Germinal center (tissue), 1 donor: Measurements from ENCODE around the gene GTPBP6.
"Not testable (repeated sequence)": the region's sequence is repeated elsewhere in the genome, so short reads cannot be mapped to it uniquely, and the experiment has no call there.

Source experiments
- DNase-seq: peaks from one replicate; pipeline ENCODE4 v3.0.0; 2012; ENCODE audit warnings: mixed read lengths, low spot score

GTPBP6 gene

DNA sequence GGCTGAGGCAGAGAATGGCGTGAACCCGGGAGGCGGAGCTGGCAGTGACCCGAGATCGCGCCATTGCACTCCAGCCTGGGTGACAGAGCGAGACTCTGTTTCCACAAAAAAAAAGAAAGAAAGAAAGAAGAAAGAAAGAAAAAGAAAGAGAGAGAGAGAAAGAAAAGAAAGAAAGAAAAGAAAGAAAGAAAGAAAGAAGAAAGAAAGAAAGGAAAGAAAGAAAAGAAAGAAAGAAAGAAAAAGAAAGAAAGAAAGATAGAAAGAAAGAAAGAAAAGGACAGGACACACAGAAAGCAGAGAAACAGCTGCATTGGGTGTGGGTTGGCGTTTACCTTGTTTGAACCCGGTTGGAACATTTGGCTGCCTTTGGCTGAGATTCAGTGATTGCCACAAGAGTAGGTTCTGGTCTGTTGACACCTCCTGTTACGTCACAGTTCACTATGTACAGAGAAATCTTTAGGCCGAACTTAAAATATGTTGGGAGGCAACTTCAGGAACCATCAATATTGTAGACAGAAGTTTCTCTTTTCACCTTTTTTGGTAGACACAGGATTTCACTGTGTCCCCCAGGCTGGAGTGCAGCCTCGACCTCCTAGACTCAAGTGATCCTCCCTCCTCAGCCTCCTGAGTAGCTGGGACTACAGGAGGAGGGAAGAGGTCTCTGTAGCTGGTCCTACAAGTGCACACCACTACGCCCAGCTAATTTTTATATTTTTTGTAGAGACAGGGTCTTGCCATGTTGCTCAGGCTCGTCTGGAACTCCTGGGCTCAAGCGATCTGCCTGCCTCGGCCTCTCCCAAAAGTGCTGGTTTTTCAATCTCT, 53.8 kb downstream of the GTPBP6 start:
- DNase-seq, result no peak

DNA sequence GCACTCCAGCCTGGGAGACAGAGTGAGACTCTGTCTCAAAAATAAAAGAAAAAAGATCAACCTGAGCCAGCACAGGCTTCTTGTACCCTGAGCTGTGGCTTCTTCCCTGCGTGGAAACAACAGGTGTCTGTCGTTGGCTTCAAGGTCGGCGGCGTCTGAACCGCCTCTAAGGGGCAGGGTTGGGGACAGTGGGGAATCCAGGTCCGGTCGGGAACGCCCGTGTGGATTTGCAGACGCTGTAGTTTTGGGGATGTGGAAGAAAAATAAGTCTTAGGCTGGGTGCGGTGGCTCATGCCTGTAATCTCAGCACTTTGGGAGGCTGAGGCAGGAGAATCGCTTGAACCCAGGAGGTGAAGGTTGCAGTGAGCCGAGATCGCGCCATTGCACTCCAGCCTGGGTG, 54.6 kb downstream of the GTPBP6 start:
- DNase-seq, result not testable (repeated sequence)

DNA sequence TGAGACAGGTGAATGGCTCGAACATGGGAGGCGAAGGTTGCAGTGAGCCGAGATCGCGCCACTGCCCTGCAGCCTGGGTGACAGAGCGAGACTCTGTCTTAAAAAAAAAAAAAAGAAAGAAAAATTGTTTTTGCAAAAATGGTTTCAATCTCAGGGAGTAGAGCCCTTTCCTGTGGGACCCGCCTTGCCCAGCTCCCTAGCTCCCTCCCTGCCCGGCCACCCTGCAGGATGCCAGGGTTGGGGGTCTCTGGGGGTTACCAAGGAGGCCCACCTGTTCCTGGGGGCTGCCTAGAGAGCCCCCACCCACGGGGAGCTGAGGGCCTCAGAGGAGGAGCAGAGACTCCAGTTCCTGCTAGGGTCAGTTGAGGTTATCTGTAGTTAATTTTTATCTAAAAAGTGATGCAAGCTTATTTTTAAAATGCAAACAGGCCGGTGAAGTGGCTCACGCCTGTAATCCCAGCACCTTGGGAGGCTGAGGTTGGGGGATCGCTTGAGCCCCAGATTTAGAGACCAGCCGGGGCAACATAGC, 56.2 kb downstream of the GTPBP6 start:
- no peak for DNase-seq

DNA sequence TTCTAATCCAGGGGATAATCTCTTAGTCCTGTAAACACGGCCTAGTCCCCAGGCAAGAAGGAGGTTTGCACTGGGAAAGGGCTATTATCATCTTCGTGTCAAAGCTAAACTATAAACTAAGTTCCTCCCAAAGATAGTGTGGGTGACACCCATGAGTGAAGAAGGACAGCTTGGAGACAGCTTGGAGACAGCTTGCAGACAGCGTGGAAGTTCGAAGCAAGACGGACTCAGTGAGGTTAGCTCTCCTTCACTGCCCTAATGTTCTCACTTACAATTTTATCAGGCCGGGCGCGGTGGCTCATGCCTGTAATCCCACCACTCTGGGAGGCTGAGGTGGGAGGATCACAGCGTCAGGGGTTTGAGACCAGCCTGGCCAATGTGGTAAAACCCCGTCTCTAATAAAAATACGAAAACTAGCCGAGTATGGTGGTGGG, 56.7 kb downstream of the GTPBP6 start:
- DNase-seq, result no peak

DNA sequence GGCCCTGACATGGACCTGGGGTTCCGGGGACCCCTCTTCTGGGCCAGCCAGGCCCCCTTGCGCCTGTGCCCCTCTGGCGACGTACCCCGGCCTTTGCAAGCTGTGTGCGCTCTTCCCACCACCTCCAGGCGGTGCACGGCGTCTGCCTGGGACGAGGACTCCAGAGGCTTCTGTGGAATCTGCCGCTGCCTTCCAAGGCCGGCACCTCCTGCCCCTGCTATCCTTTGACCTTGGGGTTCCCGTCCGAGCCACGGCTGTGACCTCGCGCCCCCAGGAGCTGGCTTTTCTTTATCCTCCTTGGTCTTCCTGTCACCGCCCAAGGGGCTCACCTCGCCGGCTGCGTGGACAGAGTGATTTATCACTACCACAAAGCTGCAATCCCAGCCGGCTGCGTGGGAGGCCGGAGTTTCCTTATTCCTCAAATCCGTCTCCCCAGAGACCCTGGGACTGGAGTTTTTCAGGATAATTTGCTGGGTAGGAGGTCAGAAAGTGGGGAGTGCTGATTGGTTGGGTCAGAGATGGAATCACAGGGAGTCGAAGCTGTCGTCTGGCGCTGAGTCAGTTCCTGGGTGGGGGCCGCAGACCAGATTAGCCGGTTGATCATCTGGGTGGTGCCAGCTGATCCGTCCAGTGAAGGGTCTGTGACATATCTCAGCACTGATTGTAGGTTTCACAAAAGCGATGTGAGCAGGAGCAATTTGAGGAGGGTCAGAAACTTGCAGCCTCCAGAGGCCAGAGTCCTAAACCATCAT, 57.3 kb downstream of the GTPBP6 start:
- DNase-seq, result no peak

DNA sequence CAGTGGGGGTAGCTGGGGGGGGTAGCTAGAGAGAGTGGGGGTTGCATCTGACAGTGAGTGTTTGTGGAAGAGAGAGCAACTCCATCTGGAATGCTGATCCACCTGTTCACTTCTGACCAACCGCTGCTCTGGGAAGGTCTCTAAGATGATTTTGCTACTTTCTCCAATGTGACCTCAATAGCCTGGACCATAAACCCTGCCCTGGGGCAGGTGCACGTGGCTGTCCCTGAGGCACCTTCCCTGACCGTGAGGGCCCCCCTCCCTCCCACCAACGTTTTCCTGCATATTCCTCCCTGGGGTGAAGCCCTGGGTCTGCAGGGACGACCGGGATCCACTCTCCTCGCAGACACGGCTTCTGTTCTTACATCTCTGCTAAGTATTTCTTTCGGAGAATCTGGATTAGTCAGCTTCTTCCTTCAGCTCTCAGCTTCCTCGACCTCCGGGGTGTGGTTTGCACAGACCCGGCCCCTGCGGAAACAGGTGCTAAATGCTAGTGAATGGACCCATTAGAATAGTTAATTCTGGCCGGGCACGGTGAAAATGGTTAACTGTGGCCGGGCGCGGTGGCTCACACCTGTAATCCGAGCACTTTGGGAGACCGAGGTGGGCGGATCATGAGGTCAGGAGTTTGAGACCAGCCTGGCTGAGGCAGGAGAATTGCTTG, 58.8 kb downstream of the GTPBP6 start:
- DNase-seq, result no peak

DNA sequence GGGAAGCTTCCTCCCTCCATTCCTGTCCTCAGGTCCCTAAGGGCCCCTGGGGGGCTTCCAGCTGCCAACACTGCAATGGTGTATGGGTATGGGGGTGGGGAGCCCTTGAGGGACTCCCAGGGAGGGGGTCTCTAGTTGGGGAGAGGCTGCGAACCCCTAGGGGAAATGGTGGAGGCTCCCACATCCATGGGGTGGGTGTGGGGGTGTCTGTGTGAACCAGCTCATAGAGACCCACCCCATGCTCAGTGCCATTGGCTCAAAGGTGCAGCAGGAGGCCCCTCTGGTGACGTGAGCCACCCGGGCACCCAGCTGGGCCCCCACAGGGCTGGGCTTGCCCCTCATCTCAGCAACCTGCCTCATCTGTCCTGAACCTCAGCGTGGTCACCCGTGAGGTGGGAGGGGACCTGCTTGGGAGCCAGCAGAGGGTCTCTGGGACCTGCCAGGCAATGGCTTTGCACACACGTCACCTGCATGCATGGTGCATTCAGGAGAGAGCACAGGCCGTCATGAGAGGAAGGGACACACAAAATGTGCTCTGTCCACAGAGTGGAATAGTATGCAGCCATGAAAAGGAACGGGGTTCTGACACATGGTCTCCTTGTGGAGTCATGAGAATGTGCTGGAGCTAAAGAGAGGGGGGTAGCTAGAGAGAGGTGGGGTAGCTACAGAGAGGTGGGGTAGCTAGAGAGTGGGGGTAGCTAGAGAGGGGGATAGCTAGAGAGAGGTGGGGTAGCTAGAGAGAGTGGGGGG, 60.1 kb downstream of the GTPBP6 start:
- no peak for DNase-seq

DNA sequence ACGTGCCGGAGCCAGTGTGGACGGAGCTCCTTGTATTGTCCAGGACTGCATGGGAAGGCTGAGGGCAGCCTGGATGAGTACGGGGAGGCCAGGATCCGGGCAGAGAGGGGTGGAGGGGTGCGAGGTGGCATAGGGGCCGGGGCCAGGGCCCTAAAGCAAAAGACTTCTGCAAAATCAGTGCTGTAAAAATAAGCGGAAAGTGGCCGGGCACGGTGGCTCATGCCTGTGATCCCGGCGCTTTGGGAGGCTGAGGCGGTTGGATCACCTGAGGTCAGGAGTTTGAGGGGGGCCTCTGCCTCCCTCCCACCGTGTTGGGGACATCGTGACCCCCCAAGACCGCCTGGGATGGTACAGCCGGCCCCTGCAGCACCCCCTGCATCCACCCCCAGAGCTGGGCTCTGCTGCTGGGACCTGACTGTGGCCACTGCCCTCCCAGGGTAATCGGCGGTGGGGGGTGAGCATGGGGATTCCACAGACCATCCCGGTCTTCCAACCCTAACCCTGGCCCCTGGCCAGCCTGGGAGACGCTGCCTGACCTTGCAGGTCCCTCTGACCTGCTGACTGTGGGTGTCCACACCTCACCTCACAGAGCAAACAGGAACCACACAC, 60.8 kb downstream of the GTPBP6 start:
- DNase-seq, result no peak

DNA sequence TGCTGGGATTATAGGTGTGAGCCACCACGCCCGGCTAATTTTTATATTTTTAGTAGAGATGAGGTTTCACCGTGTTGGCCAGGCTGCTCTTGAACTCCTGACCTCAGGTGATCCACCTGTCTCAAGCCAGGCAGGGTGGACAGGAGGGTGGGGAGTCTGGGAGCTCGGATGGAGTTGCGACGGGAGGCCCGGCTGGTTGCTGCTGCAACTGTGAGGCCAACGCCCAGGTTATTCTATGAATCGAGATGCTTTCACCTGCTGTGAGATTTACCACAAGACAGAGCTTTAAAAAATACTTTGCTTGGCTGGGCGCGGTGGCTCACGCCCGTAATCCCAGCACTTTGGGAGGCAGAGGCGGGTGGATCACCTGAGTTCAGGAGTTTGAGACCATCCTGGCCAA, 61.5 kb downstream of the GTPBP6 start:
- DNase-seq, result not testable (repeated sequence)

DNA sequence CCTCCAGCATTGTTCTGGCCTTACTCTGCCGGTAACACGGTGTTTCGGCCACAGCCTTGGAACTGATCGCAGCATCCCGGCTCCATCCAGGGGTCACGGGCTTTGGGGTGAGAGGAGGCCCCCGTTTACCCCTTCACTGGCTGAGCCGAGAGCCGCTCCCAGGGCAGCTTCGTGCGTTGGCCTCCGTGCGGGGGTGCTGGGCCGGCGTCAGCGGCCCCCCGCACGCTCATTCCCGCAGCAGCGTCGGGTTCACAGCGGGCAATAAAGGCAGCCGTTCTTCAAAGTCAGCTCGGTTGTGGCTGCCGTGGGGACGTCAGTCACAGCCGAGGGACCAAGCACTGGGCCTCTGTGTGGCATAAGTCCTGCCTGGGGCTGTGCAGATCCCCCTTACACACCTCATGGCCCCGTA, 62.7 kb downstream of the GTPBP6 start:
- DNase-seq, result no peak
